ENCODE measurements around the gene BRWD1.
A peak's percentile ranks its signal among the peaks of the same experiment; 100 is the strongest.

Gene BRWD1

GRCh38 chr21:39327727-39328126, 14.3 kb upstream of the BRWD1 start:
- no peak for DNase-seq (ENCODE audit: low spot score)

GRCh38 chr21:39326607-39327307, 13.3 kb upstream of the BRWD1 start:
- no peak for DNase-seq (ENCODE audit: low spot score)

GRCh38 chr21:39325458-39325857, 12.0 kb upstream of the BRWD1 start:
- no peak for DNase-seq (ENCODE audit: low spot score)

DNA sequence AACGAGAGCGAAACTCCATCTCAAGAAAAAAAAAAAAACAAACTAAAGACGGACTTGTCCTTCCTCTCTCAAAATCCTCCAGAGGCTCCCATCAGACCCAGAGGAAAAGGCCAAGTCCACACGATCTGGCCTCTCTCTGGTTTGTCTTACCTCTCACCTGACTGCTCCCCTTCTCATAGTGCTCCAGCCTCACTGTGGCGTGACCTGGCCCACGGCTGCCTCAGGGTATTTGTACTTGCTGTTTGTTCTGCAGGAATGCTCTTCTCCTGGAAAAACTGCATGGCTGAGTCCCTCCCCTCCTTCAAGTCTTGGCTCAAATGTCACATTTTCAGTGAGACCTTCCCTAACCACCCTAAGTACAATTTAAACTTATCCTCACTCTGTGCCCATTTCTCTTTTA, 8.0 kb upstream of the BRWD1 start:
- no peak for DNase-seq (ENCODE audit: low spot score)

GRCh38 chr21:39319814-39320332, 6.4 kb upstream of the BRWD1 start:
- no peak for DNase-seq (ENCODE audit: low spot score)

- DNase-seq (ENCODE audit: low spot score) = no peak
Observed at GRCh38 chr21:39319251-39319756, 5.9 kb upstream of the BRWD1 start.

- no peak for DNase-seq (ENCODE audit: low spot score)
Observed at GRCh38 chr21:39318091-39318959, 4.9 kb upstream of the BRWD1 start.

DNA sequence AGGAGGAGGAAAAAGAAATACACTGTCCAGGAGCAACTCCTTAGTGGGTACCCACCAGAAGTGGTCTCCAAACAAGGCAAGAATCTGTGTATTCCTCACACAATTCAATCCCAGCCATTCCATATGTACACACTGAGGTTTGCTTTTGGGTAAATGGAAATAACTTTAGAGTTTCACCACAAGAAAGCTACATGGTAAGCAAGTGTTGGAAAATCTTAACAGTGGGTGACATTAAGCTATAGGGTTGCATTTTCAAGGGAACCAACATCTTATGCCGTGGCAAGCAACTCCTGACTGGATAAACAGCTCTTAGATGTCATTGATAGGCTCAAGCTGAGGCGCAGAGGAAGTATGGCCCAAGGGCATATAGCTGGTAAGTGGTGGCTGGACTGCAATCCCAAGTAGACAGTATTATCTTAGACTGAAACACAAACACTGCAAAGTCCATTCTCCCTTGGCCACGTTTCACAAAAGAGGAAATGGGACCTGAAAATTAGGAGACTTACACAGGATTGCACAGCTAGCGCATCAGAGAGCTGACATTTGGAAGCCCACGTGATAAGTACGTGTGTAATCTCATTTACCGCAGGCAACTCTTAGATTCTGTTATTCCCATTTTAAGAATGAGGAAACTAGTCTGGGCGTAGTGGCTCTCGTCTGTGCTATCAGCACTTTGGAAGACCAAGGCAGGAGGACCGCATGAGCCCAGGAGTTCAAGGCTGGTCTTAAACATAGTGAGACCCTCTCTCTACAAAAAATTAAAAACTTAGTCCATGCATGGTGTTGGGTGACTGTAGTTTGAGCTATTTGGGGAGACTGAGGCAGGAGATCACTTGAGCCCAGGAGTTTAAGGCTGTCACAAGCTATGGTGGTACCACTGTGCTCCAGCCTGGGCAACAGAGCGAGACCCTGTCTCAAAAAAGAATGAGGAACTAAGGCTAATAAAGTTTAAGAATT, 4.0 kb upstream of the BRWD1 start:
- DNase-seq (ENCODE audit: low spot score) = no peak

GRCh38 chr21:39316729-39317128, 3.3 kb upstream of the BRWD1 start:
- DNase-seq (ENCODE audit: low spot score) = no peak

GRCh38 chr21:39315603-39316445, 2.4 kb upstream of the BRWD1 start:
- DNase-seq (ENCODE audit: low spot score) = no peak

GRCh38 chr21:39314143-39315027, 953 bp upstream of the BRWD1 start:
- peak; percentile 83 for DNase-seq (ENCODE audit: low spot score)

DNA sequence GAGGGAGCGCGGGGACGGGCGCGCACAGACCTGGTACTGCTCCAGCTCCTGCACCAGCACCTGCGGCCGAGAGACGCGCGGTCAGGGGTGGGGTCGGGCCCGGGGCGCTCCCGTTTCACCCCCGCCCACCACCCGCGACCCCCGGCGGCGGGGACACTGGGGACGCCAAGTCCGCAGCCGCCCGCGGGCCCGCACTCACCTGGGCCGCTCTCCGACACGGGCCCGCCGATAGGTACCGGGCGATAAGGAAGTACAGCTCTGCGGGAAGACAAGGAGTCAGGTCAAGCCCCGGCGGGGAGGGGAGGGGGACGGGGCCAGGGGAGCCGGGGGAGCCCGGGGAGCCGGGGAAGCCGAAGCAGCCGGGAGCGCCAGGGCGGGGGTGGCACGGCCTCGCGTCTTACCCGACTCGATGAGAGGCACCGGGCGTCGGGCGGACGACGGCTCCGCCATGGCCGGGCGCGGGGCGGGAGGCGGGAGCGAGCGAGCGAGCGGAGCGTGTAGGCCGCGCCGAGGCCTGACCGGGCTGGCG, 326 bp downstream of the BRWD1 start:
- no peak for DNase-seq (ENCODE audit: low spot score)

DNA sequence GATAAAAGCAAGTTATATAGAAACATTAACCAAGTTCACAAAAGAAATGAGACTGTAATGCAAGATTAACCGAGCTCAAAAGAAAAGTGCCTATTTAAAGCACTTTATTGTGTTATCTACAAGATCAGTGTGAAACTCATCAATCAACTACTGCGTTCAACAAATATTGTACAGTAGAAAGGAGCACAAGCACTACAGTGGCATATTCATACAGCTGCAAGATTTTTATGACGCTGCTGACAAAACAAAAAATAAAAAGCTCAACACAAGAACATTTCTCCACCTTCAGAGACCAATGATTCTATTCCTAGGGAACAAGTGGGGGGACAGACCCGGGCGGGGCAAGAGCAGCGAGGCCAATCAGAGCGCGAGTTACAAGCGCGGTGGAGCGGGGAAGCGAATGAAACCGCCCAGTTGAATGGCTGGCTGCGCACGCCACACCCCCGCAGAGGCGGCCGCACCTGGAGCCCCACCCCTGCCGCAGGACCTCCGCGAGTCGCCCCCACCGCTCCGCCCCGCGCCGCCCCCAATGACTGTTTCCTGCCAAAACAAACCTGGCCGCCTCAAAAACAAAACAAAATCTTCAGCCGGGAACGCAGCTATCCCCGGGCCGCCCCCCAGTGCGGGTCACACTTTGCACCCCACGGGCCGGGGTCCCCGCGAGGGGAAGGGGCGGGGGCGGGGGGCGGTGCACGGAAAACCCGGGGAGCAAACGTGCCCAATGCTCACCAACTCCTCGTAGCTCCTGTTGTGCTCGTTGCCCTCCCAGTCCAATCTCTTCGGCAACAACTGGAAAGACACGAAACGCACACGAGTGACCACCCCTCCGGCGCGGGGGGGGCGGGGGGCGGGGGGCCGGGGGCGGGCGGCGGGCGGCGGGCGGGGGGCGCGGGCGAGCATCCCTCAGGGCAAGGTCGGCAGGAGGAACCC, 1.1 kb downstream of the BRWD1 start:
- peak; percentile 88 for DNase-seq (ENCODE audit: low spot score)

DNA sequence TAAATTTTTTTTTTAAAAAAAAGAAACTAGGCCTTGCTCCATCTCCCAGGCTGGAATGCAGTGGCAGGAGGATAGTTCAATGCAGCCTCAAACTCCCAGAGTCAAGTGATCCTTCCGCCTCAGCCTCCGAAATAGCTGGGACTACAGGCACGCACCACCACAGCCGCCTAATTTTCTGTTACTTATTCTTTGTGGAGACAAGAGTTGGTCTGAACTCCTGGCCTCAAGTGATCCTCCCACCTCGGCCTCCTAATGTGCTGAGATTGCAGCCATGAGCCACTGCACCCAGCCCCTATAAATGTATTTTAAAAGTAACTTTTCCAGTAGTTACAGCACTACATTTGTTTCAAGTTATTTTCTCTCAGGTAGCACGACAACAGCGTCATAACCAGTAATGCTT, 2.3 kb downstream of the BRWD1 start:
- DNase-seq (ENCODE audit: low spot score) = no peak

- no peak for DNase-seq (ENCODE audit: low spot score)
Observed at GRCh38 chr21:39307466-39307865, 6.0 kb downstream of the BRWD1 start.

- DNase-seq (ENCODE audit: low spot score) = no peak
Observed at GRCh38 chr21:39300587-39300986, 12.8 kb downstream of the BRWD1 start.

GRCh38 chr21:39296891-39297290, 16.5 kb downstream of the BRWD1 start:
- DNase-seq (ENCODE audit: low spot score) = no peak

DNA sequence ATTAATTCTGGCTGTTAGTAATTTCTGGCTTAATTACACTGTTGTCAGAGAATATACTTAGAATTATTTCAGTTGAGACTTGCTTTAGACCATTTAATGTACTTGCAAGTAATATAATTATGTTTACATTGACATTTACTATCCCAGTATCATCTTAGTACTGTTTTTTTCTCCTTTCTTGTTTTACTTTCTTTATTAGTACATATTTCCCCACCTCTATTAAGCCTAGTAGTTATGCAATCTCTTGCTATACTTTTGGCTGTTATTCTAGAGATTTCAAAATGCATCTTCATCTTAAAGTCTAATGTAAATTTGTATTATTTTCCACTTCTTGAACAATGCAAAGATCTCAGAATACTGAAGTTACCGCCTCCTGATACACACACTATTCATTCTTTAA, 24.4 kb downstream of the BRWD1 start:
- no peak for DNase-seq (ENCODE audit: low spot score)

DNA sequence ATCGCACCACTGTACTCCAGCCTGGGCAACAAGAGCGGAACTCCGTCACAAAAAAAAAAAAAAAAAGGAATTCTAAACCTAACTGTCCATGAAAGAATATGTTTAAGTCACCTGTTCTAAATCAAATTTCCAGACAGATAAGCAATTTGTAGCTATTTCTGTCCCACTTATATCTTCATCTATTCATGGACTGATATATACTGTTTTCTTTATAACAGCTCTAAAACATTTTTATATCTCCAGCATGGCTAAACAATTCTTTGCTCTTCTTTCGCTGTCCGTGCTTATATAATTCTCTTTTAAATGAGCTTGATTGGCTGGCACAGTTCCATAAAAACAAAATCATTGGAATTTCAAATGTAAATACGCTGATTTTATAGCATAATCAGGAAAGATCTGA, 30.5 kb downstream of the BRWD1 start:
- no peak for DNase-seq (ENCODE audit: low spot score)
